HCT116 (cell line): ENCODE results near the gene TRIM14. TPM values are rescaled to one million over a fixed set of nuclear protein-coding genes. Genes with fewer than 3 reads are reported as not detected.

Experiments
- ATAC-seq: fragments of 200-7000 bp; cut with Tn5 transposase; 2 replicates; pipeline ENCODE4 v1.9.1; 2020; ENCODE audit warnings: mild to moderate bottlenecking, moderate library complexity
- BruUV-seq: library from RNA; stranded (reverse); fragments of 400-500 nt; replicated peaks from 2 replicates; lab custom pipeline; 2021; lab: Mats Ljungman, UMichigan
- CTCF ChIA-PET: fragments of 300-600 bp; sonication (Branson Sonifier 250); formaldehyde crosslinking; loops from one replicate; lab custom pipeline; 2021; ENCODE audit warnings: antibody characterized with exemption; lab: Charles Lee
- POLR2A ChIA-PET: fragments of 300-600, 350-600 bp; sonication (Branson Sonifier 250); formaldehyde crosslinking; loops from one replicate; lab custom pipeline; 2021; ENCODE audit warnings: antibody characterized with exemption; lab: Charles Lee
- RAD21 ChIA-PET, 2 experiments: fragments of 300-600 bp; sonication (Branson Sonifier 250); formaldehyde crosslinking; loops; one replicate each; lab custom pipeline; 2023; ENCODE audit warnings: low total read pairs in 2 of 2; ENCODE audit not compliant: uncharacterized antibody in 2 of 2, unreplicated experiment in 2 of 2, low non-redundant PET in 1 of 2; lab: Charles Lee
- DNase-seq: peaks from one replicate; pipeline ENCODE4 v3.0.0-alpha.2; 2010; ENCODE audit warnings: low read depth, low spot score
- H2AFZ ChIP-seq: fragments of 200-600 bp; shearing (Covaris generic), sonication (generic); 2 replicates; pipeline ENCODE4 v1.6.1; 2017; ENCODE audit warnings: low read depth, mixed run types, mixed read lengths, antibody characterized with exemption, low read length; ENCODE audit not compliant: poor library complexity, severe bottlenecking
- H3K27ac ChIP-seq: 2 replicates; pipeline ENCODE4 v1.5.1; 2012; ENCODE audit warnings: low read depth, low read length
- H3K27me3 ChIP-seq: fragments of 200-600 bp; sonication (generic); 2 replicates; pipeline ENCODE4 v1.6.1; 2016; ENCODE audit warnings: mixed run types, low read length, mixed read lengths; ENCODE audit not compliant: insufficient read depth
- H3K36me3 ChIP-seq, 2 experiments: fragments of 200-500 bp in 1 of 2; fragments of 200-600 bp in 1 of 2; sonication (Bioruptor generic) in 1 of 2; sonication (generic) in 1 of 2; 2 replicates each; pipeline versions ENCODE4 v1.5.1 to v1.6.1; 2014 to 2016; ENCODE audit warnings: low read length in 2 of 2, inconsistent platforms in 1 of 2, mixed read lengths in 1 of 2, mixed run types in 1 of 2; ENCODE audit not compliant: insufficient read depth in 2 of 2, control insufficient read depth in 1 of 2
- H3K4me1 ChIP-seq, 2 experiments: fragments of 200-600 bp in 1 of 2; sonication (generic) in 1 of 2; 2 replicates each; pipeline versions ENCODE4 v1.5.1 to v1.6.1; 2012 to 2017; ENCODE audit warnings: low read length in 2 of 2, inconsistent platforms in 1 of 2, mild to moderate bottlenecking in 1 of 2, mixed read lengths in 1 of 2, mixed run types in 1 of 2, moderate library complexity in 1 of 2; ENCODE audit not compliant: insufficient read depth in 2 of 2, control insufficient read depth in 1 of 2
- H3K4me2 ChIP-seq: fragments of 200-600 bp; sonication (generic); 2 replicates; pipeline ENCODE4 v1.6.1; 2017; ENCODE audit warnings: mixed run types, low read length, mixed read lengths
- H3K4me3 ChIP-seq, 2 experiments: fragments of 200-600 bp in 1 of 2; sonication (generic) in 1 of 2; replicated peaks in 1 of 2; 2 replicates each; pipeline ENCODE4 v1.5.1; 2011 to 2016; ENCODE audit warnings: low read length in 2 of 2, control low read depth in 1 of 2, low read depth in 1 of 2, mild to moderate bottlenecking in 1 of 2, mixed read lengths in 1 of 2, mixed run types in 1 of 2
- H3K79me2 ChIP-seq: fragments of 200-600 bp; sonication (generic); 2 replicates; pipeline ENCODE4 v1.6.1; 2017; ENCODE audit warnings: mild to moderate bottlenecking, mixed run types, low read length, moderate library complexity, mixed read lengths; ENCODE audit not compliant: insufficient read depth
- H3K9ac ChIP-seq: fragments of 200-600 bp; sonication (generic); 2 replicates; pipeline ENCODE4 v1.6.1; 2016; ENCODE audit warnings: low read length, mixed read lengths
- H3K9me2 ChIP-seq: fragments of 200-600 bp; sonication (generic), shearing (Covaris generic); 2 replicates; pipeline ENCODE4 v1.6.1; 2017; ENCODE audit warnings: mixed run types, mild to moderate bottlenecking, moderate library complexity; ENCODE audit not compliant: insufficient read depth
- H3K9me3 ChIP-seq, 2 experiments: fragments of 200-500 bp in 1 of 2; fragments of 200-600 bp in 1 of 2; sonication (Bioruptor generic) in 1 of 2; sonication (generic) in 1 of 2; 2 replicates each; pipeline ENCODE4 v1.6.1; 2014 to 2017; ENCODE audit warnings: low read length in 2 of 2, mixed read lengths in 2 of 2, inconsistent platforms in 1 of 2, low read depth in 1 of 2, mild to moderate bottlenecking in 1 of 2, mixed run types in 1 of 2, moderate library complexity in 1 of 2; ENCODE audit not compliant: control insufficient read depth in 1 of 2, insufficient read depth in 1 of 2
- H4K20me1 ChIP-seq: fragments of 200-600 bp; sonication (generic), shearing (Covaris generic); 2 replicates; pipeline ENCODE4 v1.6.1; 2017; ENCODE audit warnings: mixed run types, mild to moderate bottlenecking, moderate library complexity; ENCODE audit not compliant: insufficient read depth
- EGR1 ChIP-seq: IDR thresholded peaks from 2 replicates; pipeline ENCODE4 v1.6.1; 2012; ENCODE audit warnings: low read depth
- EZH2phosphoT487 ChIP-seq: fragments of 200-600 bp; IDR thresholded peaks from 2 replicates; pipeline ENCODE4 v1.6.1; 2018; ENCODE audit warnings: antibody characterized with exemption, borderline replicate concordance
- FOSL1 ChIP-seq: IDR thresholded peaks from 2 replicates; pipeline ENCODE4 v1.6.1; 2012; ENCODE audit warnings: low read depth
- POLR2A ChIP-seq: IDR thresholded peaks from 2 replicates; pipeline ENCODE4 v1.7.0; 2011; ENCODE audit warnings: borderline replicate concordance; ENCODE audit not compliant: insufficient read depth, insufficient read length; ENCODE audit errors: extremely low read depth
- YY1 ChIP-seq: IDR thresholded peaks from 2 replicates; pipeline ENCODE4 v1.6.1; 2011; ENCODE audit warnings: low read length, low read depth, moderate library complexity, mild to moderate bottlenecking; ENCODE audit not compliant: insufficient replicate concordance; ENCODE audit errors: extremely low read depth
- ZNF274 ChIP-seq: fragments of 200-500 bp; sonication (Bioruptor generic); IDR thresholded peaks from 2 replicates; pipeline ENCODE4 v1.6.1; 2014; ENCODE audit warnings: mild to moderate bottlenecking, low read depth, low read length, inconsistent platforms
- intact Hi-C: fragments of 100-400 bp; cut with micrococcal nuclease; formaldehyde crosslinking; loops from 2 replicates; pipeline ENCODE4 v1.10.0; 2022
- total RNA-seq: library from RNA; stranded (reverse); gene quantifications from one replicate; pipeline ENCODE4 v1.2.1, GENCODE V29; 2021; ENCODE audit not compliant: unreplicated experiment
- TF ChIP-seq, protein P1 (sequence below): IDR thresholded peaks from 2 replicates; pipeline ENCODE4 v1.6.1; 2012
- TF ChIP-seq, protein P2 (sequence below): IDR thresholded peaks from 2 replicates; pipeline ENCODE4 v1.6.1; 2011; ENCODE audit warnings: mild to moderate bottlenecking, low read length, moderate library complexity; ENCODE audit not compliant: insufficient replicate concordance; ENCODE audit errors: extremely low read depth

TRIM14 gene
- total RNA-seq, 1 experiment from 2014 or later, result 24.4 TPM

DNA sequence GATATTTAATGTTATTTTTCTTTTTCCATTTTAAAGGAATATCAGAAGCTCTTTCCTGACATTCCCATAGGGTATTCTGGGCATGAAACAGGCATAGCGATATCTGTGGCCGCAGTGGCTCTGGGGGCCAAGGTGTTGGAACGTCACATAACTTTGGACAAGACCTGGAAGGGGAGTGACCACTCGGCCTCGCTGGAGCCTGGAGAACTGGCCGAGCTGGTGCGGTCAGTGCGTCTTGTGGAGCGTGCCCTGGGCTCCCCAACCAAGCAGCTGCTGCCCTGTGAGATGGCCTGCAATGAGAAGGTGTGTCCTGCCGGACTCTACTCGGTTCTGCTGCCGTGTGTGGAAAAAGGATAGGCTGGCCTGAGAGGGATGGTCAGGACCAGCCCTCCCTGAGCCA is 38.2 kb downstream of the TRIM14 start:
- Histone ChIP-seq H3K79me2 (peaks cover 13% of the 10 kb centered on the region), H3K4me3 (no peak overlapping the region), H3K9ac (no peak overlapping the region), H2AFZ (no peak overlapping the region), H3K9me3 (no peaks in the 10 kb centered on the region), H3K4me1 (peaks cover 0 to 10% of the 10 kb centered on the region in 2 experiments; a peak in 2 of 4 replicates), H3K27ac (no peak overlapping the region), H3K9me2 (no peaks in the 10 kb centered on the region), H4K20me1 (no peaks in the 10 kb centered on the region), H3K36me3 (peaks cover 30 to 52% of the 10 kb centered on the region in 2 experiments), H3K27me3 (no peaks in the 10 kb centered on the region), H3K4me2 (peak overlapping the region; percentile 17; the same call in 1 of the 2 replicates)
- intact Hi-C loops, result loop anchor here (10.0 kb wide), 1 partner anchor 64 kb away; no protein-coding TSS in a partner anchor
- no peak for DNase-seq
- ChIA-PET RAD21 (no interaction called here), CTCF (no interaction called here), POLR2A (no interaction called here)
- TF ChIP-seq EGR1, result no peak
- no peak for TF ChIP-seq POLR2A
- no peak for TF ChIP-seq ZNF274
- TF ChIP-seq FOSL1, result no peak
- TF ChIP-seq, protein P1, sequence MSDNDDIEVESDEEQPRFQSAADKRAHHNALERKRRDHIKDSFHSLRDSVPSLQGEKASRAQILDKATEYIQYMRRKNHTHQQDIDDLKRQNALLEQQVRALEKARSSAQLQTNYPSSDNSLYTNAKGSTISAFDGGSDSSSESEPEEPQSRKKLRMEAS, result no peak
- TF ChIP-seq YY1, result no peak
- no peak for TF ChIP-seq EZH2phosphoT487
- TF ChIP-seq, protein P2, sequence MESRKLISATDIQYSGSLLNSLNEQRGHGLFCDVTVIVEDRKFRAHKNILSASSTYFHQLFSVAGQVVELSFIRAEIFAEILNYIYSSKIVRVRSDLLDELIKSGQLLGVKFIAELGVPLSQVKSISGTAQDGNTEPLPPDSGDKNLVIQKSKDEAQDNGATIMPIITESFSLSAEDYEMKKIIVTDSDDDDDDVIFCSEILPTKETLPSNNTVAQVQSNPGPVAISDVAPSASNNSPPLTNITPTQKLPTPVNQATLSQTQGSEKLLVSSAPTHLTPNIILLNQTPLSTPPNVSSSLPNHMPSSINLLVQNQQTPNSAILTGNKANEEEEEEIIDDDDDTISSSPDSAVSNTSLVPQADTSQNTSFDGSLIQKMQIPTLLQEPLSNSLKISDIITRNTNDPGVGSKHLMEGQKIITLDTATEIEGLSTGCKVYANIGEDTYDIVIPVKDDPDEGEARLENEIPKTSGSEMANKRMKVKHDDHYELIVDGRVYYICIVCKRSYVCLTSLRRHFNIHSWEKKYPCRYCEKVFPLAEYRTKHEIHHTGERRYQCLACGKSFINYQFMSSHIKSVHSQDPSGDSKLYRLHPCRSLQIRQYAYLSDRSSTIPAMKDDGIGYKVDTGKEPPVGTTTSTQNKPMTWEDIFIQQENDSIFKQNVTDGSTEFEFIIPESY, result no peak
- no peak for ATAC-seq
- BruUV-seq, result no TSS peak
